VCaP (cell line): ENCODE data around the gene PPP2R5E.

Source experiments
- H3K27ac ChIP-seq: fragments of 450-650 bp; 2 replicates; pipeline ENCODE4 v1.5.1; 2017
- TF ChIP-seq, protein P1 (sequence below): fragments of 450-650 bp; conservative IDR thresholded peaks from 2 replicates; pipeline ENCODE4 v1.5.1; 2017; ENCODE audit warnings: mild to moderate bottlenecking, moderate library complexity

PPP2R5E gene

GRCh38 chr14:63398952-63399351 is 144.2 kb downstream of the PPP2R5E start:
- H3K27ac ChIP-seq = no peak overlapping the region
- TF ChIP-seq, protein P1, sequence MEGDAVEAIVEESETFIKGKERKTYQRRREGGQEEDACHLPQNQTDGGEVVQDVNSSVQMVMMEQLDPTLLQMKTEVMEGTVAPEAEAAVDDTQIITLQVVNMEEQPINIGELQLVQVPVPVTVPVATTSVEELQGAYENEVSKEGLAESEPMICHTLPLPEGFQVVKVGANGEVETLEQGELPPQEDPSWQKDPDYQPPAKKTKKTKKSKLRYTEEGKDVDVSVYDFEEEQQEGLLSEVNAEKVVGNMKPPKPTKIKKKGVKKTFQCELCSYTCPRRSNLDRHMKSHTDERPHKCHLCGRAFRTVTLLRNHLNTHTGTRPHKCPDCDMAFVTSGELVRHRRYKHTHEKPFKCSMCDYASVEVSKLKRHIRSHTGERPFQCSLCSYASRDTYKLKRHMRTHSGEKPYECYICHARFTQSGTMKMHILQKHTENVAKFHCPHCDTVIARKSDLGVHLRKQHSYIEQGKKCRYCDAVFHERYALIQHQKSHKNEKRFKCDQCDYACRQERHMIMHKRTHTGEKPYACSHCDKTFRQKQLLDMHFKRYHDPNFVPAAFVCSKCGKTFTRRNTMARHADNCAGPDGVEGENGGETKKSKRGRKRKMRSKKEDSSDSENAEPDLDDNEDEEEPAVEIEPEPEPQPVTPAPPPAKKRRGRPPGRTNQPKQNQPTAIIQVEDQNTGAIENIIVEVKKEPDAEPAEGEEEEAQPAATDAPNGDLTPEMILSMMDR = no peak

DNA sequence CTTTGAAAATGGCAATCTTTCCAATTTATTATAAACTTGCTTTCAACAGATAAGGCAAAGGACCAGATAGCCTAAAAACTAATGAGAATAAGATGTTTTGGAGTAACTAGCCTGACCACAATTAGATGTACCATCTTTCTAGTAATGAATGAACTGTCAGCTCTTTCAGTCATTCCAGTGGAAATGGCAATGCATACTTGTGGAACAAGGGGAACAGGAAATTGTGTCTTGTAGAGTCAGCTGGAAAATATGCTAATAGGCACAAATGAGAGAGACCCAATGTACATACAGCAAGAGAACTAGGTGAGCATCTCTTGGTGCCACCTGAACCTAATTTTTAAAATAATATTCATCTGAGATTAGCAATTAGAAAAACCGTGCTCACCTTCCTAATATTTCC is 148.3 kb downstream of the PPP2R5E start:
- TF ChIP-seq, protein P1 = no peak
- no peak overlapping the region for H3K27ac ChIP-seq

GRCh38 chr14:63394432-63394831 is 148.7 kb downstream of the PPP2R5E start:
- H3K27ac ChIP-seq = no peak overlapping the region
- TF ChIP-seq, protein P1 = no peak

DNA sequence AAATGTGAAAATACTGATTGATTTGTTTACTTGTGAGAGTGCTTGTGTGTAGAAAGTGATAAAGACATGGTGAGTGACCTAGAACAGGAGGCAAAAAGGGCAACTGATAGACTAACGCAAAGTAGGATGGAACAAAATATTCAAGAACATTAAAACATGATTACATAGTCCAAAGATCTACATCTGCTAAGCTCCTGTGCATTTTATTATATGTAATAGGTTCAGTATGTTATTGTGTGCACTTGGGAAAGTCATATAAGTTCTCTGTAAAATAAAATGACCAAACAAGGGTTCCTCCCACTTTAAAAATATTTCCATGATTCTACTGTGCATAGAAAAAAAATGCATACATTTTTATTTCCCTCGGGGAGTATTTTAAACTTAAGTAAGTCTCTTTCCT is 150.2 kb downstream of the PPP2R5E start:
- no peak overlapping the region for H3K27ac ChIP-seq
- TF ChIP-seq, protein P1 = no peak

DNA sequence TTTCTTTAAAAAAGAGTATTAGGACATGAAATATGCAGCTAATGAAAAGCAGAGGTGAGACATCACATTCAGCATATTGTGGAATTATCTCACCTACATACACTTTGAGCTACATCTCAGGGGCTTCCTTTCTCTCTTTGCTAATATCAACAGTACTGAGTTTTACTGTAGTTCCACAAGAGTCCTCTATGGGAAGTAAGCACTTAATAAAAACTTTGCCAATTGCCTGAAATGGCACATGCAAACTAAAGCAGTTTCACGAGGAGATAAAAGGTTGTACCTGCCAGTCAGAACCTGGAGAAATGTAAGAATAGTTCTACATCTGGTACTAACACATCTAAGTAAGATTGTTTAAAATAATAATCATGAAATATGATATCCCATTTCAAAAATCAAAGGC is 150.9 kb downstream of the PPP2R5E start:
- TF ChIP-seq, protein P1 = peak; percentile 19; the same call in 1 of the 2 replicates
- no peak overlapping the region for H3K27ac ChIP-seq

DNA sequence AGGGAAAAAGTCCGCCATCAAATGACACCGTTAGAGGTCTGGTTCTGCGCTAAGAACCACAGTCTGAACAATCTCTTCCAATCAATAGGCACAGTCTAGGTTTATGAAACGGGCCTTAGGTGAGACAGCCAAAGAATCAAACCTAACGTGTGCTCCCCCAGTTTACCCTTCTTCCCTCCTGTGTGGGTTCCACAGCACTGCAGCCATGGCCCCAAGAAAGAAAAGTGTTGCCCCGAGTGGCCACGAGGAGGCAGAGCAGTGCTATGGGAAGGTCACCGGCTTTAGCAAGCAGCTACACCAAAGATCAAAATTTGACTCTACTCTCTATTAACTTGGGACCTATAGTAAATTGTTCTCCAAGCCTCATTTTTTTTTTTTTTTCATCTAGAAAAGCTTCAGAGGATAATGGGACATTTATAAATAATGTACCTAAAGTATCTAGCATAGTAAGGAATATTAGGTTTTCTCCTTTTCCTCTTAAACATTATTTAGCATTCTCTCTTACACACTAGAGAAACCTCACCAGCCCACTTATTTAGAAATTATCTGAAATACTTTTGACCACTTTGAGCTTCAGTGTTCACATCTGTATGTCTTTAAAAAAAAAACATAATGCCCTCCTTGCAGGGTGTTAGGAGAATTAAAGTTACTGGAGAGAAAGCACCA is 154.3 kb downstream of the PPP2R5E start:
- TF ChIP-seq, protein P1 = peak; percentile 86

DNA sequence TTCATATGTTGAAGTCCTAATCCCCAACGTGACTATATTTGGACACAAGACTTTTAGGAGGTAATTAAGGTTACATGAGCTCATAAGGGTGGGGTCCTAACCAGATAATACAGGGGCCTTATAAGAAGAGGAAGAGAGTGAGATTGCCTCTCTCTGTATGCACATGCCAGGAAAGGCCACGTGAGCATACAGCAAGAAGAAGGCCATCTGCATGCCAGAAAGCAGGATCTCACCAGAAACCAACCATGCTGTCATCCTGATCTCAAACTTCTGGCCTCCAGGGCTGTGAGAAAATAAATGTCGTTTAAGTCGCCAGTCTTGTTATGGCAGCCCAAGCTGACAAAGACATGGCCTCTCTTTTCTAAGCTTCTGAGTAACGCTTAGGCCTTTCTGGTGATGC is 155.5 kb downstream of the PPP2R5E start:
- no peak overlapping the region for H3K27ac ChIP-seq
- TF ChIP-seq, protein P1 = no peak

More for the DNA sequence above, 154.3 kb downstream of the PPP2R5E start:
- H3K27ac ChIP-seq = no peak overlapping the region
